SHP77 (cell line): Measurements from ENCODE around the gene MAN1C1.
"Not testable (repeated sequence)": the region's sequence is repeated elsewhere in the genome, so short reads cannot be mapped to it uniquely, and the experiment has no call there.

ENCODE experiments used
- DNase-seq, 2 experiments: peaks; one replicate each; lab custom pipeline; 2025; lab: John Stamatoyannopoulos, UW

Gene MAN1C1

DNA sequence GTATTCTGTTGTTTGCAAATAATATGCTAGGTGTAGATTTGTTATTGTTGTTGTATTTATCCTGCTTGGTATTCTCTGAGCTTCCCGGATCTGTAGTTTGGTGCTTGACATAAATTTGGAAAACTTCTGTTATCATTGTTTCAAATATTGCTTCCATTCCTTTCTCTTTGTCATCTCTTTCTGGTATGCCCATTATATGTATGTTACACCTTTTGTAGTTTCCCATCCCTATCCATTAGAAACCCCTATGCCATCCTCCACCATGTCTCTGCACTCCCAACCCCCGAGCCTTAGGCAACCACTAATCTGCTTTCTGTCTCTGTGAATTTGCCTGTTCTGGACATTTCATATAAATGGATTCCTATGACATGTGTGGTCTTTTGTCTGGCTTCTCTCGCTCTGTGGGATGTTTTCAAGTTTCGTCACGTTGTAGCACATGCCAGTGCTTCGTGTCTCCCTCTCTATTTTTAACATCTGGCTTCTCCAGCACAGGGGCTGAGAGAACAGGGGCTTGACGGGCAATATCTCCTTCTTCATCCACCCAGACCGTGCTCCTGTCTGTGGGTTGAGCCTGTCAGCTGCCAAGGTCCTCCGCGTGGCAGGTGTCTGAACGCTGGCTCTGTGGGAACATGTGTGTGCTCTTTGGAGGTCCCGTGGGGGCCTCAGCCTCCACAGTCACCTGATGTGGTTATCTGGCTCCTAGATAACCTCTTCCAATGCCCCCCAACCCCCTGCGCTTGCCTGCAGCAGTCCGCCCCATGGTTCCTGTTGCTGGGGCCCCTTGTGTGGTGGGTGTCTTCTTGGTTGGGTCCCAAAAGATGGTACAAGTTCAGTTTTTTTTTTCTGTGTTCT is 32.8 kb upstream of the MAN1C1 start:
- no peak for DNase-seq

- no peak for DNase-seq
These were observed 30.4 kb upstream of the MAN1C1 start for GRCh38 chr1:25586181-25586588.

GRCh38 chr1:25587290-25587689 is 29.3 kb upstream of the MAN1C1 start:
- DNase-seq = no peak

- not testable (repeated sequence) for DNase-seq
These were observed 28.4 kb upstream of the MAN1C1 start for GRCh38 chr1:25588224-25588623.

GRCh38 chr1:25588786-25589185 is 27.8 kb upstream of the MAN1C1 start:
- DNase-seq = not testable (repeated sequence)

- DNase-seq = no peak
These were observed 26.3 kb upstream of the MAN1C1 start for GRCh38 chr1:25590096-25590824.

- no peak for DNase-seq
These were observed 22.7 kb upstream of the MAN1C1 start for GRCh38 chr1:25593861-25594260.

GRCh38 chr1:25594971-25595370 is 21.6 kb upstream of the MAN1C1 start:
- no peak for DNase-seq

GRCh38 chr1:25596641-25597040 is 19.9 kb upstream of the MAN1C1 start:
- DNase-seq = not testable (repeated sequence)

GRCh38 chr1:25598879-25599278 is 17.7 kb upstream of the MAN1C1 start:
- no peak for DNase-seq

DNA sequence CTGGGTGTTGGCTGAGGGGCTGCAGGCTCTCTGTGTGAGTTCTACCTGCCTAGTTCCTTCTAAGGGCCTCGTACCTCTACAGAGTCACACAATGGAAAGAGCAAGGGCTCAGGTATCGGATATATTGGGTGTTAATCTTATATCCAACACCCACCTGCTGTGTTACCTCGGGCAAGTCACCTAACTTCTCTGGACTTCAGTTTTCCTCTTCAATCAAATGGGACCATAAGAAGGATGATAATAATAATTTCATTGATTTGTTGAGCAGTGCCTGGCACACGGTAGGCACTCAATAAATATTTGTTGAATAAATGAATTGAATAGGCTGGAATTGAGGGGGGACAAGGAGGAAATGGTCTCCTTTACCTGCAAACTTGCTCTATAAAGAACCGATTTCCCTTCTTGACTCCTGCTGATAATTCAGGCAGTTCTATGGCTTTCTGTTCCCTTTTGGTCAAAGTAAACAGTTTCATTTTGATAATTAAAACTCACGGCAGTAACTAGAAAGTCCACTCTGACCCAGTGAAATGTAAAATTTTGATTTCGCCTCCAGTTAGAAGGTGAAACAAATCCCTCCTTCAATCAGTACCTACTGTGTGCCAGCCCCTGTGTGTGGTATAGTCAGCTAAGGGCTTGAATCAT is 16.5 kb upstream of the MAN1C1 start:
- no peak for DNase-seq

DNA sequence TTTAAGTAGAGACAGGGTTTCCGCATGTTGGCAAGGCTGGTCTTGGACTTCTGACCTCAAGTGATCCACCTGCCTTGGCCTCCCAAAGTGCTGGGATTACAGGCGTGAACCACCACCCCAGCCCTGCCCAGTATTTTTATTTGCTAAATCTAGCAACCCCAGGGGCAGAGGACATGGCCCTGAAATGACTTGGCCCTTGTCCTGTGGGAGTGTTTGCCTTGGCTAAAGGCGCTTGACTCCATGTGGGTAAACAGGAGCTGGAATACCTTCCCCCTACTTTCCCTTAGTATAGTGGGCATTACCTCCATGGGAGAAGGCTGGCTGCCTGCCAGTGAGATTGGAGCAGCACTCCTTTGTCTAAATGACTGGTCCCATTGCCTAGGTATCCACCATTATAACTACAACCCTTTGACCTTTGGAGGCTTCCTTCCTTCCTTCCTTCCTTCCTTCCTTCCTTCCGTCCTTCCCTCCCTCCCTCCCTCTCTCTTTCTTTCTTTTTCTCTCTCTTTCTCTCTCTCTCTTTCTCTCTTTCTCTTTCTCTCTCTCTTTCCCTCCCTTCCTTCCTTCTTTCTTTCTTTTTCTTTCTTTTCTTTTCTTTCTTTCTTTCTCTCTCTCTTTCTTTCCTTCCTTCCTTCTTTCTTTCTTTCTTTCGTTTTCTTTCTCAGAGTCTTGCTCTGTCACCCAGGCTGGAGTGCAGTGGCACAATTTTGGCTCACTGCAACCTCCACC is 15.5 kb upstream of the MAN1C1 start:
- peak; percentile 57 to 63 for DNase-seq

DNA sequence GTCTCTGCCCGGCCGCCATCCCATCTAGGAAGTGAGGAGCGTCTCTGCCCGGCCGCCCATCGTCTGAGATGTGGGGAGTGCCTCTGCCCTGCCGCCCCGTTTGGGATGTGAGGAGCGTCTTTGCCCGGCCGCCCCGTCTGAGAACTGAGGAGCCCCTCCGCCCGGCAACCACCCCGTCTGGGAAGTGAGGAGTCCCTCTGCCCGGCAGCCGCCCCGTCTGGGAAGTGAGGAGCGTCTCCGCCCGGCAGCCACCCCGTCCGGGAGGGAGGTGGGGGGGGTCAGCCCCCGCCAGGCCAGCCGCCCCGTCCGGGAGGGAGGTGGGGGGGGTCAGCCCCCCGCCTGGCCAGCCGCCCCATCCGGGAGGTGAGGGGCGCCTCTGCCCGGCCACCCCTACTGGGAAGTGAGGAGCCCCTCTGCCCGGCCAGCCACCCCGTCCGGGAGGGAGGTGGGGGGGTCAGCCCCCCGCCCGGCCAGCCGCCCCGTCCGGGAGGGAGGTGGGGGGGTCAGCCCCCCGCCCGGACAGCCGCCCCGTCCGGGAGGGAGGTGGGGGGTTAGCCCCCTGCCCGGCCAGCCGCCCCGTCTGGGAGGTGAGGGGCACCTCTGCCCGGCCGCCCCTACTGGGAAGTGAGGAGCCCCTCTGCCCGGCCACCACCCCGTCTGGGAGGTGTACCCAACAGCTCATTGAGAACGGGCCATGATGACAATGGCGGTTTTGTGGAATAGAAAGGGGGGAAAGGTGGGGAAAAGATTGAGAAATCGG is 12.6 kb upstream of the MAN1C1 start:
- not testable (repeated sequence) for DNase-seq

- no peak for DNase-seq
These were observed 9.5 kb upstream of the MAN1C1 start for GRCh38 chr1:25607123-25607522.

GRCh38 chr1:25608488-25609178 is 8.0 kb upstream of the MAN1C1 start:
- DNase-seq = peak; percentile 93 to 95

DNA sequence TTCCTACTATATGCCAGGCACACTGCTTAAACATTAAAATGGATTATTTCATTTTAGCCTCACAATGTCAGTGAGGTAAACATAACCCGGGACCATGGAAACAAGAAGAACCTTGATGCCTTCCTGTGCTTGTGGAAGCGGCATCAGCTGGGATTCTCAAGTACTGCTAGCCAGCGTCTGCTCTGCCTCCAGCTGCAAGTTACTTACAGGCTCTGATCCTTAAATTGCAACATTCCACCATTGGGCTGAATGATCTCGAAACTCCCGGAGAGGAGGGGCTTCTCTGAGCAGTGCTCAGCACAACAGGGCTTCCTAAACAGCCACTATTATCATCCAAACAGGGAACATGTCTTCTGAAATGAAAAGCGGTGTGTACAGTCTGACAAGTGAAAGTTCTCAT is 6.7 kb upstream of the MAN1C1 start:
- peak; percentile 24 to 57 for DNase-seq

GRCh38 chr1:25610822-25611630 is 5.6 kb upstream of the MAN1C1 start:
- DNase-seq = peak in 1 of 2 experiments; percentile 42

DNA sequence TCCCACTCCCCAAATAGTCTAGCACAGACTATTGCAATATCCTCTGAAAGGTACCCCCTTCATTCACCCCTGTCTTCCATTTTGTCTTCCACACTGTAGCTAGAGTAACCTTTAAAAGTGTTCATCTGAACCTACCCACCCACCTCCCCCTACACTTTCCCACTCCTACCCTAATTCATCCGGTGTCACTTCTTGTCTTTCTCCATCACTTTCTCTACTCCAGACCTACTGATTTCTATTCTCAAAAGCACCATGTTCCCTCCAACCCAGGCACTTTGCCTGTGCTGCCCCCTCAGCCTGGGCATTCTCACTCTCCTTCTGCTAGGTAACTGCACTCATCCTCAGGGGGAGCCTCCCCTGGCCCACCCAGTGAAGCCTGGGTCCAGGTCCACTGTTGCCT is 4.7 kb upstream of the MAN1C1 start:
- DNase-seq = no peak

- no peak for DNase-seq
These were observed 4.2 kb upstream of the MAN1C1 start for GRCh38 chr1:25612421-25612820.

DNA sequence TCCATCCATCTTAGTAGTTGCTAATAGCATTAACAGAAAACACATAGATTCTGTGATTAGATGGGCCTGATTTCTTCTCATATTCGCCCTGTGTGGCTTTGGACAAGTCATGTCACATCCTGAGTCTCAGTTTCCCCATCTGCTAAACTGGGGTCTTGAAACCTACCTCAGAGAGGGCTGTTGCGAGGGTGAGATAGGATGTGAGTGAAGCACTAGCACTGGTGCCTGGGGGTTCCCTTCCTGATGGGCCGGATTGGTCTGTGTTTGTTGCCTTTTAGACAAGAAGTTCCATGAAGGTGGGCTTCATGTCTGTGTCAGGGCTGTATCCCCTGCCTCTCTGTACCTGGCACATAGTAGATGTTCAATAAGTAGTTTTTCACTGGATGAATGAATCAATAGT is 3.5 kb upstream of the MAN1C1 start:
- DNase-seq = no peak
